ENCODE data around the gene TRMT1L. TPM values are rescaled to one million over a fixed set of nuclear protein-coding genes. Genes with fewer than 3 reads are reported as not detected.

TRMT1L gene
- total and polyA plus RNA-seq, 7 donors, result 5.4 to 18.6 (median 9.5) TPM

GRCh38 chr1:185110145-185110544 is 46.6 kb downstream of the TRMT1L start:
- no peaks in the 10 kb centered on the region for H3K27me3 ChIP-seq
- no peak for DNase-seq
- intact Hi-C loops (cut with DNase I), result no loop called here
- no peaks in the 10 kb centered on the region for H3K4me1 ChIP-seq
- H3K27ac ChIP-seq, result no peak overlapping the region
- no peaks in the 10 kb centered on the region for H3K36me3 ChIP-seq
- H3K4me3 ChIP-seq, result no peak overlapping the region
- TF ChIP-seq POLR2A (IDR thresholded peaks at IDR 0.05), result no peak
- H3K9me3 ChIP-seq, result peaks cover 0 to 4% (median 1%) of the 10 kb centered on the region in 4 donors

- no peak for TF ChIP-seq EP300 (IDR thresholded peaks at IDR 0.05)
- TF ChIP-seq POLR2AphosphoS5 (IDR thresholded peaks at IDR 0.05), result no peak
- no peak for TF ChIP-seq POLR2A (IDR thresholded peaks at IDR 0.05)
- TF ChIP-seq CTCF (IDR thresholded peaks at IDR 0.05), result no peak
- H3K4me1 ChIP-seq, result no peaks in the 10 kb centered on the region
- H3K9me3 ChIP-seq, result peaks cover 0 to 4% (median 1%) of the 10 kb centered on the region in 4 donors
- no peaks in the 10 kb centered on the region for H3K27me3 ChIP-seq
- H3K4me3 ChIP-seq, result no peak overlapping the region
- no peak overlapping the region for H3K27ac ChIP-seq
- intact Hi-C loops (cut with DNase I), result no loop called here
- H3K36me3 ChIP-seq, result peaks cover 0 to 7% (median 0%) of the 10 kb centered on the region in 4 donors
- no peak for DNase-seq
Observed at GRCh38 chr1:185108321-185108720, 48.4 kb downstream of the TRMT1L start.

GRCh38 chr1:185105121-185105520 is 51.6 kb downstream of the TRMT1L start:
- peaks cover 0 to 20% (median 0%) of the 10 kb centered on the region in 4 donors for H3K36me3 ChIP-seq
- WGBS, 2 donors, result 90 to 93% methylated on average over 3 of the region's 3 CpGs
- DNase-seq, result no peak
- H3K27me3 ChIP-seq, result no peaks in the 10 kb centered on the region
- H3K4me3 ChIP-seq, result no peak overlapping the region
- intact Hi-C loops (cut with DNase I), result no loop called here
- H3K4me1 ChIP-seq, result no peaks in the 10 kb centered on the region
- H3K9me3 ChIP-seq, result peaks cover 0 to 3% (median 1%) of the 10 kb centered on the region in 4 donors
- TF ChIP-seq POLR2AphosphoS5 (IDR thresholded peaks at IDR 0.05) (no peak), CTCF (IDR thresholded peaks at IDR 0.05) (no peak), EP300 (IDR thresholded peaks at IDR 0.05) (no peak), POLR2A (IDR thresholded peaks at IDR 0.05) (no peak)
- no peak overlapping the region for H3K27ac ChIP-seq

- TF ChIP-seq POLR2A (IDR thresholded peaks at IDR 0.05), result no peak
- TF ChIP-seq CTCF (IDR thresholded peaks at IDR 0.05), result no peak
- no peak for TF ChIP-seq POLR2AphosphoS5 (IDR thresholded peaks at IDR 0.05)
- TF ChIP-seq EP300 (IDR thresholded peaks at IDR 0.05), result no peak
- Histone ChIP-seq H3K27me3 (no peaks in the 10 kb centered on the region), H3K36me3 (peaks cover 0 to 30% (median 0%) of the 10 kb centered on the region in 4 donors), H3K9me3 (peaks cover 0 to 3% (median 0%) of the 10 kb centered on the region in 4 donors), H3K4me3 (no peak overlapping the region), H3K4me1 (no peaks in the 10 kb centered on the region), H3K27ac (no peak overlapping the region)
- 27 to 77% methylated on average over 3 of the region's 3 CpGs for WGBS, 2 donors
- intact Hi-C loops (cut with DNase I), result no loop called here
- no peak for DNase-seq
Observed at GRCh38 chr1:185104083-185104482, 52.7 kb downstream of the TRMT1L start.

GRCh38 chr1:185096531-185096930 is 60.2 kb downstream of the TRMT1L start:
- DNase-seq, result no peak
- 89% methylated on average over 2 of the region's 2 CpGs for WGBS, 2 donors
- TF ChIP-seq POLR2AphosphoS5 (IDR thresholded peaks at IDR 0.05), result no peak
- TF ChIP-seq POLR2A (IDR thresholded peaks at IDR 0.05), result no peak
- no peak for TF ChIP-seq EP300 (IDR thresholded peaks at IDR 0.05)
- no peak for TF ChIP-seq CTCF (IDR thresholded peaks at IDR 0.05)
- Histone ChIP-seq H3K36me3 (peaks cover 0 to 58% (median 7%) of the 10 kb centered on the region in 4 donors), H3K27me3 (no peaks in the 10 kb centered on the region), H3K4me3 (no peak overlapping the region), H3K4me1 (peaks cover 0 to 7% (median 0%) of the 10 kb centered on the region in 4 donors), H3K27ac (no peak overlapping the region), H3K9me3 (no peaks in the 10 kb centered on the region)
- intact Hi-C loops (cut with DNase I), result no loop called here

Measured in sigmoid colon (tissue), 7 donors.